Fibroblast of skin of right quadriceps (primary cell): ENCODE measurements around the gene SENP6.
"Not testable (repeated sequence)": the region's sequence is repeated elsewhere in the genome, so short reads cannot be mapped to it uniquely, and the experiment has no call there.

Experiments used
- DNase-seq: peaks from one replicate; pipeline ENCODE4 v3.0.0-alpha.2; 2013

SENP6 gene

GRCh38 chr6:75601304-75602245 is at the start of gene SENP6:
TSS of gene SENP6 (plus strand) at chr6:75601880. CDS start at chr6:75602525, 645 bp downstream.
- DNase-seq = peak; percentile 84

- no peak for DNase-seq
Measured at GRCh38 chr6:75556240-75556639, 45.4 kb upstream of the SENP6 start.

GRCh38 chr6:75557068-75557467 is 44.6 kb upstream of the SENP6 start:
- DNase-seq = no peak

- peak; percentile 21 for DNase-seq
Measured at GRCh38 chr6:75563032-75563431, 38.6 kb upstream of the SENP6 start.

GRCh38 chr6:75566137-75566767 is 35.4 kb upstream of the SENP6 start:
- no peak for DNase-seq

GRCh38 chr6:75568100-75568499 is 33.6 kb upstream of the SENP6 start:
- DNase-seq = no peak

GRCh38 chr6:75568965-75569364 is 32.7 kb upstream of the SENP6 start:
- DNase-seq = no peak

GRCh38 chr6:75570671-75571070 is 31.0 kb upstream of the SENP6 start:
- DNase-seq = peak; percentile 12

- no peak for DNase-seq
Measured at GRCh38 chr6:75572072-75572471, 29.6 kb upstream of the SENP6 start.

GRCh38 chr6:75579951-75580350 is 21.7 kb upstream of the SENP6 start:
- peak; percentile 24 for DNase-seq

- peak; percentile 7 for DNase-seq
Measured at GRCh38 chr6:75581231-75581630, 20.4 kb upstream of the SENP6 start.

- not testable (repeated sequence) for DNase-seq
Measured at GRCh38 chr6:75584552-75584951, 17.1 kb upstream of the SENP6 start.

GRCh38 chr6:75588948-75589347 is 12.7 kb upstream of the SENP6 start:
- DNase-seq = no peak

- DNase-seq = no peak
Measured at GRCh38 chr6:75590370-75590769, 11.3 kb upstream of the SENP6 start.

GRCh38 chr6:75596380-75596779 is 5.3 kb upstream of the SENP6 start:
- not testable (repeated sequence) for DNase-seq

- peak; percentile 14 for DNase-seq
Measured at GRCh38 chr6:75600768-75601167, 912 bp upstream of the SENP6 start.

GRCh38 chr6:75602246-75603105 is 796 bp downstream of the SENP6 start:
- peak; percentile 65 for DNase-seq

GRCh38 chr6:75603106-75603420 is 1.4 kb downstream of the SENP6 start:
- DNase-seq = no peak

- no peak for DNase-seq
Measured at GRCh38 chr6:75604294-75604693, 2.6 kb downstream of the SENP6 start.

- DNase-seq = no peak
Measured at GRCh38 chr6:75605635-75606034, 4.0 kb downstream of the SENP6 start.

- no peak for DNase-seq
Measured at GRCh38 chr6:75608304-75608703, 6.6 kb downstream of the SENP6 start.

GRCh38 chr6:75608956-75609533 is 7.4 kb downstream of the SENP6 start:
- DNase-seq = no peak
